HEK293T (cell line): ENCODE measurements around the gene IGSF3.

Experiments
- BHLHE40 ChIP-seq: fragments of 450-650 bp; IDR thresholded peaks from 2 replicates; pipeline ENCODE4 v1.6.1; 2016; ENCODE audit warnings: mild to moderate bottlenecking, moderate library complexity, borderline replicate concordance
- CTBP1 ChIP-seq: fragments of 450-650 bp; IDR thresholded peaks from 2 replicates; pipeline ENCODE4 v1.6.1; 2016; ENCODE audit warnings: borderline replicate concordance
- ELF4 ChIP-seq: fragments of 450-650 bp; IDR thresholded peaks from 2 replicates; pipeline ENCODE4 v1.6.1; 2017; ENCODE audit warnings: antibody characterized with exemption
- NFRKB ChIP-seq: fragments of 450-650 bp; IDR thresholded peaks from 2 replicates; pipeline ENCODE4 v1.6.1; 2016; ENCODE audit warnings: mild to moderate bottlenecking, moderate library complexity

GRCh38 chr1:116587501-116588227 is 79.9 kb downstream of the IGSF3 start:
- no peak for TF ChIP-seq CTBP1
- TF ChIP-seq BHLHE40: no peak
- TF ChIP-seq ELF4: no peak
- TF ChIP-seq NFRKB: no peak
